Neutrophil (primary cell): Measurements from ENCODE around the gene FRZB.
"Not testable (repeated sequence)": the region's sequence is repeated elsewhere in the genome, so short reads cannot be mapped to it uniquely, and the experiment has no call there.

Experiments used
- H3K27ac ChIP-seq: fragments of 200-600 bp; sonication (generic); 2 replicates; pipeline ENCODE4 v1.5.1; 2016; ENCODE audit warnings: mild to moderate bottlenecking, moderate library complexity
- H3K27me3 ChIP-seq: fragments of 200-600 bp; sonication (generic); 2 replicates; pipeline ENCODE4 v1.6.0; 2016; ENCODE audit warnings: mild to moderate bottlenecking
- H3K36me3 ChIP-seq: fragments of 200-600 bp; sonication (generic); 2 replicates; pipeline ENCODE4 v1.5.1; 2017
- H3K4me1 ChIP-seq, 2 experiments: fragments of 200-600 bp in 1 of 2; sonication (generic) in 1 of 2; 1 replicate in 1 of 2; 2 replicates in 1 of 2; pipeline versions ENCODE4 v1.5.1 to v1.6.1; 2013 to 2016; ENCODE audit warnings: low read depth in 1 of 2, low read length in 1 of 2, mild to moderate bottlenecking in 1 of 2, moderate library complexity in 1 of 2; ENCODE audit not compliant: control insufficient read depth in 1 of 2, insufficient read depth in 1 of 2
- H3K4me3 ChIP-seq, 2 experiments: fragments of 200-600 bp in 1 of 2; sonication (generic) in 1 of 2; 1 replicate in 1 of 2; 2 replicates in 1 of 2; pipeline ENCODE4 v1.5.1; 2013 to 2016; ENCODE audit warnings: low read depth in 1 of 2, low read length in 1 of 2, mild to moderate bottlenecking in 1 of 2, moderate library complexity in 1 of 2
- H3K9me3 ChIP-seq: fragments of 200-600 bp; sonication (generic); 2 replicates; pipeline ENCODE4 v1.5.1; 2016
- TF ChIP-seq, protein P1 (sequence below): fragments of 200-600 bp; sonication (generic); IDR thresholded peaks from 2 replicates; pipeline ENCODE4 v1.5.1; 2016; ENCODE audit warnings: antibody characterized with exemption

The FRZB gene

DNA sequence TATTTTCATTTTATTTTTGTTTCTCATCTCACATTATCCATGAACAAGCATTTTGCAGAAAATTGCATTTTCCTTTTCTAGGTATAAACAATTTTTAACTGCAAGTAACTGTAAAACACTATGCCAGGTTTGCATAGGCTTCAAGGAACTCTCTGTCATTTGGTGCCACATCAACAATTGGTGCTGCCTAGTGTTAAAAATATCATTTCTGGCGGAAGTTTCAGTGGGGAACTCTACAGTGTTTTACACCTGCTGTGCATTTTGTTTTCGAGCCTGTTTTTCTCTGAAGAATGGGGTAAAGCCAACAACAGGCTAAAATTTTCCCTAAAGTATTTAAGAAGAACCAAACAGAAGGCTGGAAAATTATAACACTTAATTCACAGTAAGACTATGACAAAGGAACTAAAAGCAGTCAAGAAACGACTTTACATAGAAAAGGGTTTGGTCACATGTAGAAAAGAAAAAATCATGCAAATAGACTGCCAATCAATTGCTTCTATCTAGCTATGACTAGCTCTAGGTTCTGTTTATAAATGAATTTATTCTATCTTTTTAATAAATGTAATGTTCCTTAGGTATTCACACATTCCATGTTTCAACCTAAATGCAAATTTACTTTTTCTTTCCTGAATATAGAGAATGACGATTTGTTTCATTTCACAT lies 21.4 kb upstream of the FRZB start:
- Histone ChIP-seq H3K9me3 (no peaks in the 10 kb centered on the region), H3K27ac (no peak overlapping the region), H3K4me1 (no peaks in the 10 kb centered on the region), H3K27me3 (no peaks in the 10 kb centered on the region), H3K4me3 (no peak overlapping the region), H3K36me3 (no peaks in the 10 kb centered on the region)
- TF ChIP-seq, protein P1, sequence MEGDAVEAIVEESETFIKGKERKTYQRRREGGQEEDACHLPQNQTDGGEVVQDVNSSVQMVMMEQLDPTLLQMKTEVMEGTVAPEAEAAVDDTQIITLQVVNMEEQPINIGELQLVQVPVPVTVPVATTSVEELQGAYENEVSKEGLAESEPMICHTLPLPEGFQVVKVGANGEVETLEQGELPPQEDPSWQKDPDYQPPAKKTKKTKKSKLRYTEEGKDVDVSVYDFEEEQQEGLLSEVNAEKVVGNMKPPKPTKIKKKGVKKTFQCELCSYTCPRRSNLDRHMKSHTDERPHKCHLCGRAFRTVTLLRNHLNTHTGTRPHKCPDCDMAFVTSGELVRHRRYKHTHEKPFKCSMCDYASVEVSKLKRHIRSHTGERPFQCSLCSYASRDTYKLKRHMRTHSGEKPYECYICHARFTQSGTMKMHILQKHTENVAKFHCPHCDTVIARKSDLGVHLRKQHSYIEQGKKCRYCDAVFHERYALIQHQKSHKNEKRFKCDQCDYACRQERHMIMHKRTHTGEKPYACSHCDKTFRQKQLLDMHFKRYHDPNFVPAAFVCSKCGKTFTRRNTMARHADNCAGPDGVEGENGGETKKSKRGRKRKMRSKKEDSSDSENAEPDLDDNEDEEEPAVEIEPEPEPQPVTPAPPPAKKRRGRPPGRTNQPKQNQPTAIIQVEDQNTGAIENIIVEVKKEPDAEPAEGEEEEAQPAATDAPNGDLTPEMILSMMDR, result no peak

DNA sequence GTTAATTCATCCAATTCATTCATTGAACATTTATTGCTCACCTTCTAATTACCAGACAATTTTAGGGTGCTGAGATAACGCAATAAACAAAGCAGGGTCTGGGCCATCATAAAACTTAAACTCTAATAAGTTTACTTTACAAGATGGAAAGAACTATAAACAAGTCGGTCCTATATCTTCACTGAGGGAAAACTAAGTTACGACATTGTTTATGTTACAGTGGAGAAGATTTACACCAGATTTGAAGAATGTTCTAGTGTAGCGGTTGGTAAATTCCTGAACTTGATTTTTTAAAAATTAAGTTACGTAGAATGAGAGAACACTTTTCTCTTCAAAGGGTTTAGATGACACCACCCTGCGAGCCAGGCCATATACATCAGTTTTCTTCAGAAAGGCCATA lies 20.7 kb upstream of the FRZB start:
- TF ChIP-seq, protein P1, result no peak
- H3K4me3 ChIP-seq, result no peak overlapping the region
- H3K4me1 ChIP-seq, result no peaks in the 10 kb centered on the region
- no peaks in the 10 kb centered on the region for H3K36me3 ChIP-seq
- H3K27me3 ChIP-seq, result no peaks in the 10 kb centered on the region
- H3K27ac ChIP-seq, result no peak overlapping the region
- H3K9me3 ChIP-seq, result no peaks in the 10 kb centered on the region

DNA sequence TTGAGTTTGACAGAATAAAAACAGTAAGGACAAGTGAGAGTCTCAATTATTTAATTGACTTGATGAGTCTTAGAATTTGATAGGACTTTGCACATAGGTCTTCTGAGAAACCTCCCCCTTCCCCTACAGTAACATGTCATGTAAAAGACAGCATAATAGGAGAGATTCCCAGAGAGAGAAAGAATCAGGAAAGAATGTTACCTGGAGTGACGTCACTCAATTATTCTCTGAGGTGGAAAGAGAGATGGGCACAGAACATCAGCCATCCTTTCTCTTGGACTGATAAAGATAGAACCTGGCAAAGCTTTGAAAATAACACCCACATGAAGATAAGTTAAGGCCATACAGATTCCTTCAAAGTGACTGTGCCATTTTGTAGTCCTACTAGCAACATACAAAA lies 19.3 kb upstream of the FRZB start:
- TF ChIP-seq, protein P1, result no peak
- H3K36me3 ChIP-seq, result no peaks in the 10 kb centered on the region
- H3K27ac ChIP-seq, result no peak overlapping the region
- H3K4me1 ChIP-seq, result no peaks in the 10 kb centered on the region
- H3K9me3 ChIP-seq, result no peaks in the 10 kb centered on the region
- H3K27me3 ChIP-seq, result no peaks in the 10 kb centered on the region
- no peak overlapping the region for H3K4me3 ChIP-seq

DNA sequence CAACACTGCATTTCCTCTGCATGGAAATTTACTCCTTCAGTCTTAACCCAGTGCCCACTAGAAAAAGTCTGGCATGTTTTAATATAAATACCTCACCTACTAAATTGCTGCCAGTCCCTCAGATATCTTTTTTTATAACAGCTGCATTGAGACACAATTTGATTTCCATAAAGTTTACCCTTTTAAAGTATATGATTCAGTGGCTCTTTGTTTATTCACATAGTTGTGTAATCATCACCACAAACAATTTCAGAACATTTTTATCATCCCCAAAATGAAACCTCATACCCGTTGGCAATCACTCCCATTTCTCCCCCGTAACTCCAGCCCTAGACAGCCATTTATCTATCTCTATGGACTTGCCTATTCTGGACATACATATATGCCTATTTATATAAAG lies 17.0 kb upstream of the FRZB start:
- Histone ChIP-seq H3K27me3 (no peaks in the 10 kb centered on the region), H3K9me3 (no peaks in the 10 kb centered on the region), H3K36me3 (no peaks in the 10 kb centered on the region), H3K4me3 (no peak overlapping the region), H3K27ac (no peak overlapping the region), H3K4me1 (no peaks in the 10 kb centered on the region)
- TF ChIP-seq, protein P1, result no peak

DNA sequence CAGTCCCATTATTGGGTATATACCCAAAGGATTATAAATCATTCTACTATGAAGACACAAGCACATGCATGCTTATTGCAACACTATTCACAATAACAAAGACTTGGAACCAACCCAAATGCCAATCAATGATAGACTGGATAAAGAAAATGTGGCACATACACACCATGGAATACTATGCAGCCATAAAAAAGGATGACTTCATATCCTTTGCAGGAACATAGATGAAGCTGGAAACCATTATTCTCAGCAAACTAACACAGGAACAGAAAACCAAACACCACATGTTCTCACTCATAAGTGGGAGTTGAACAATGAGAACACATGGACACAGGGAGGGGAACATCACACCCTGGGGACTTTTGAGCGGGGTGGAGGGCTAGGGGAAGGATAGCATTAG lies 13.7 kb upstream of the FRZB start:
- H3K9me3 ChIP-seq, H3K4me1 ChIP-seq, H3K36me3 ChIP-seq, H3K27me3 ChIP-seq, H3K27ac ChIP-seq, H3K4me3 ChIP-seq: not testable (repeated sequence)

DNA sequence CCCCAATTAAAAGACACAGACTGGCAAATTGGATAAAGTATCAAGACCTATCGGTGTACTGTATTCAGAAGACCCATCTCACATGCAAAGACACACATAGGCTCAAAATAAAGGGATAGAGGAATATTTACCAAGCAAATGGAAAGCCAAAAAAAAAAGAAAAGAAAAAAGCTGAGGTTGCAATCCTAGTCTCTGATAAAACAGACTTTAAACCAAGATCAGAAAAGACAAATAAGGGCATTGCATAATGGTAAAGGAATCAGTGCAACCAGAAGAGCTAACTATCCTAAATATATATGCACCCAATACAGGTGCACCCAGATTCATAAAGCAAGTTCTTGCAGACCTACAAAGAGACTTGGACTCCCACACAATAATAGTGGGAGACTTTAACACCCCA lies 10.2 kb upstream of the FRZB start:
- H3K27me3 ChIP-seq, H3K9me3 ChIP-seq, H3K27ac ChIP-seq, H3K4me1 ChIP-seq, H3K4me3 ChIP-seq, H3K36me3 ChIP-seq: not testable (repeated sequence)

DNA sequence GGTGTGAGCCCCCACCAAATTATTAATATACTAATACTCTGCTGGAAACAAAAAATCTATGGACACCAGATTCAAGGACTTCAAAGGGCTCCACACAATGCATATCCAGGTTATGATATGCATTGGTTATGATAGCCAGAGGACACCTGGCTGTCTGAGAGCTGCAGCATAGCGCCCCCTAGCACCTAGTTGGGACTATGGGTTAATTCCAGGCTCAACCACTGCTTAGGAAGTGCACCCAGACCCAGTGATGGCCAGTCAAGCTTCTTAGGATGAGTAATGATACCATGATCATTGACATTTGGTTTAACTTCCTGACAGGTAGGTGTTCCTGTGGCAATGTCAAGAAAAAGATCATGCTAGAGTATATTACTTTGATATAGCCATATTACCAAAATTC lies 3.8 kb upstream of the FRZB start:
- TF ChIP-seq, protein P1, result no peak
- Histone ChIP-seq H3K9me3 (no peaks in the 10 kb centered on the region), H3K4me3 (no peak overlapping the region), H3K27ac (no peak overlapping the region), H3K27me3 (peaks cover 46% of the 10 kb centered on the region), H3K4me1 (no peaks in the 10 kb centered on the region), H3K36me3 (no peaks in the 10 kb centered on the region)
